ENCODE data around the gene TTLL11.
"Not testable (repeated sequence)": the region's sequence is repeated elsewhere in the genome, so short reads cannot be mapped to it uniquely, and the experiment has no call there.

Gene TTLL11

DNA sequence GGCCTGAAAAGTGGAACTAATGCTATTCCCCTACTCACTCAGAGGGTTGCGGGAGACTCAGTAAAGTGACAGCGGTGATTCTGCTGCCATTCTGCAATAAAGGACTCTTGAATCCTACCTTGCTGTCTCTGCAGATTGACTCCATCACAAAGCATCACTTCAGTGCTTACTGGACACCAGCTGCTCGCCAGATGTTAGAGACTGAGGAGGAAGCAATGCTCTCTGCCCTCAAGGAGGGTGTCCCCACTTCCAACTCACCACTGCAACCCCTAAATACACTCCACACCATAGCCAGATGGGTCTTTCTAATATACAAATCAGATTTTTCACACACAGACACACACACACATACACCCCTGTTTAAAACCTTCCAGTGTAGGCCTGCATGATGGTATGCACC lies 21.4 kb downstream of the TTLL11 start:
- no peaks in the 10 kb centered on the region for H3K36me3 ChIP-seq (ENCODE audit: insufficient read depth, low read length)
- no peaks in the 10 kb centered on the region for H3K27me3 ChIP-seq (ENCODE audit: insufficient read depth, low read length)
- no peak overlapping the region for H3K4me3 ChIP-seq (ENCODE audit: low read length)
- 97% methylated on average over 3 of the region's 3 CpGs for WGBS
- H3K9ac ChIP-seq (ENCODE audit: low read depth, low read length): no peak overlapping the region
- no peak overlapping the region for H3K27ac ChIP-seq (ENCODE audit: low read depth, low read length)
- H3K9me3 ChIP-seq (ENCODE audit: insufficient read depth, low read depth, low read length): no peaks in the 10 kb centered on the region
- H3K4me1 ChIP-seq (ENCODE audit: insufficient read depth, low read length): no peaks in the 10 kb centered on the region; the same call in 1 of the 2 replicates

- Histone ChIP-seq H3K27ac (ENCODE audit: low read depth, low read length) (no peak overlapping the region), H3K9ac (ENCODE audit: low read depth, low read length) (no peak overlapping the region), H3K27me3 (ENCODE audit: insufficient read depth, low read length) (no peaks in the 10 kb centered on the region), H3K9me3 (ENCODE audit: insufficient read depth, low read depth, low read length) (no peaks in the 10 kb centered on the region), H3K36me3 (ENCODE audit: insufficient read depth, low read length) (no peaks in the 10 kb centered on the region), H3K4me3 (ENCODE audit: low read length) (no peak overlapping the region), H3K4me1 (ENCODE audit: insufficient read depth, low read length) (no peaks in the 10 kb centered on the region; the same call in 1 of the 2 replicates)
- WGBS: 87% methylated on average over 15 of the region's 15 CpGs
Measured at GRCh38 chr9:122070728-122071515, 22.2 kb downstream of the TTLL11 start.

- not testable (repeated sequence) for H3K9ac ChIP-seq (ENCODE audit: low read depth, low read length); H3K27ac ChIP-seq (ENCODE audit: low read depth, low read length); H3K9me3 ChIP-seq (ENCODE audit: insufficient read depth, low read depth, low read length); H3K4me1 ChIP-seq (ENCODE audit: insufficient read depth, low read length); H3K36me3 ChIP-seq (ENCODE audit: insufficient read depth, low read length); H3K27me3 ChIP-seq (ENCODE audit: insufficient read depth, low read length); H3K4me3 ChIP-seq (ENCODE audit: low read length)
- WGBS: 85% methylated on average over 1 of the region's 1 CpG
Measured at GRCh38 chr9:122066680-122067079, 26.4 kb downstream of the TTLL11 start.

DNA sequence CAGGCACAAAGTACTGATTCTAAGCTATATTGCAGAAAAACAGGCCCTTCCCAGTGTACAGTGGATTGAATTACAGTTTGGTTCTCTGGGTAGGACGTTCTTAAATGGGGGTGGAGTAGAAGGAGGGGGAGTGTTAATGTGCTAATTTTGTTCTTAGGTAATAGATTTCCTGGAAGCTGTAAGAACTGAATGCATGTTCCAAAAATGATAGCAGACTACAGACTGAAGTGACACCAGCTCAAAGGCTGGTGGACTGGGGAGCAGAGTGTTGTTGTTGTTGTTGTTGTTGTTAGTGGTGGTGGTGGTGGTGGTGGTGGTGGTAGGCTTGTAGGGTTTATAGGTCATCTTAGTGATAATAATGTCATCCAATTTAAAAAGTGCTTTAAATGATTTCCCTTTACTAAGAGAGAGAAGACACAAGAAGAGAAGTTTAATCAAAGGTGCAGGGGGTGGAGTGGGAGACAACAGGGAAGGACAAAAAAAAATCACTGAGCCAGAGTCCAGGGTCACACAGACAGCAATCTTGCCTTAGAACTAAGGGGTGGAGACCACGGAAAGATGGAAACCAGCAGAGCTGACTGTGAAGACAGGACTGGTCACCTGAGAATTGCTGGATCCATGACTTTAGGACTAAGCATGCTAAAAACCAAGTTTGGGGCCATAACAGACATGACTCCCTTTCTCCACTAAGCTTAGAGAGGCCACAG lies 27.0 kb downstream of the TTLL11 start:
- 66% methylated on average over 2 of the region's 2 CpGs for WGBS
- Histone ChIP-seq H3K4me1 (ENCODE audit: insufficient read depth, low read length) (no peaks in the 10 kb centered on the region; the same call in 1 of the 2 replicates), H3K9ac (ENCODE audit: low read depth, low read length) (no peak overlapping the region)

DNA sequence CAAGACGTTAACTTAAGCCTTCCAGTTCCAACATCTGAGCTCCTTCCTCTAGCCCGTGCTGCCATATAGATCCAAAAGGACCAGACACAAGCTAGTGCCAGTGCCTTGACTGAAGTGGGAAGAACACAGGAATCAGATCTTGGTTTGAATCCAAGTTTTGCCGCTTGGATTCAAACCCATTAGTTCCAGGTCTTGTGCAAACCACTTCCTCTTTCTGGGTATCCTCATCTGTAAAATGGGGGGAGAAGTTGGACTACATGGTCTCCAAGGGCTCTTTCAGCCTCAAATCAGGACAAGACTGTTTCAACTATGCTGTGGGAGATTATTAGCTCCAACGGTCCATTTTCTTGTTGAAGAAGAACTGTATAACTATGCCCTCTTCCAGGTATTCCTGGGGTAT lies 32.6 kb downstream of the TTLL11 start:
- H3K27ac ChIP-seq (ENCODE audit: low read depth, low read length): no peak overlapping the region
- H3K4me3 ChIP-seq (ENCODE audit: low read length): no peak overlapping the region
- H3K9ac ChIP-seq (ENCODE audit: low read depth, low read length): no peak overlapping the region
- H3K4me1 ChIP-seq (ENCODE audit: insufficient read depth, low read length): no peaks in the 10 kb centered on the region
- H3K36me3 ChIP-seq (ENCODE audit: insufficient read depth, low read length): no peaks in the 10 kb centered on the region
- no peaks in the 10 kb centered on the region for H3K9me3 ChIP-seq (ENCODE audit: insufficient read depth, low read depth, low read length)
- 85% methylated on average over 4 of the region's 4 CpGs for WGBS
- peaks cover 6% of the 10 kb centered on the region; the same call in 1 of the 2 replicates for H3K27me3 ChIP-seq (ENCODE audit: insufficient read depth, low read length)

More for the DNA sequence above, 27.0 kb downstream of the TTLL11 start:
- no peak overlapping the region for H3K4me3 ChIP-seq (ENCODE audit: low read length)
- H3K9me3 ChIP-seq (ENCODE audit: insufficient read depth, low read depth, low read length): no peaks in the 10 kb centered on the region
- H3K27ac ChIP-seq (ENCODE audit: low read depth, low read length): no peak overlapping the region
- no peaks in the 10 kb centered on the region for H3K36me3 ChIP-seq (ENCODE audit: insufficient read depth, low read length)
- no peaks in the 10 kb centered on the region for H3K27me3 ChIP-seq (ENCODE audit: insufficient read depth, low read length)

DNA sequence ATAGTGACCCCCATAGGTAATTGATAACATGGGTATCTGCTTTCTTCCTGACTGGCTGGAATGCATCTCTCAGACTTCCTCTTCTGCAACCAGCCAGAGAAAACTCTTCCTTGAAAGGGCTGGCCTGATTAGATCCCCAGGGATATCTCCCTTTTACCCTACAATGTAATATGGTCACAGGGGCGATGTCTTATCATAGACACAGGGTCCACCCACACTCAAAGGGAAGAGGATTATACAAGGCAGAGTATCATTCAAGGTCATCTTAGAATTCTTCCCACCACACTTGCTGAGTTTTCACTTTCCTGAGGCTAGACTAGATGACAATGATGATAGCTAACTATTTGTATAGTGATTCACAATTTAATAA lies 33.2 kb downstream of the TTLL11 start:
- no peaks in the 10 kb centered on the region for H3K9me3 ChIP-seq (ENCODE audit: insufficient read depth, low read depth, low read length)
- peaks cover 6% of the 10 kb centered on the region; the same call in 1 of the 2 replicates for H3K27me3 ChIP-seq (ENCODE audit: insufficient read depth, low read length)
- no peak overlapping the region for H3K4me3 ChIP-seq (ENCODE audit: low read length)
- no peak overlapping the region for H3K9ac ChIP-seq (ENCODE audit: low read depth, low read length)
- H3K36me3 ChIP-seq (ENCODE audit: insufficient read depth, low read length): no peaks in the 10 kb centered on the region
- no peak overlapping the region for H3K27ac ChIP-seq (ENCODE audit: low read depth, low read length)
- no peaks in the 10 kb centered on the region for H3K4me1 ChIP-seq (ENCODE audit: insufficient read depth, low read length)
- whole genome bisulfite sequencing: 90% methylated on average over 1 of the region's 1 CpG

DNA sequence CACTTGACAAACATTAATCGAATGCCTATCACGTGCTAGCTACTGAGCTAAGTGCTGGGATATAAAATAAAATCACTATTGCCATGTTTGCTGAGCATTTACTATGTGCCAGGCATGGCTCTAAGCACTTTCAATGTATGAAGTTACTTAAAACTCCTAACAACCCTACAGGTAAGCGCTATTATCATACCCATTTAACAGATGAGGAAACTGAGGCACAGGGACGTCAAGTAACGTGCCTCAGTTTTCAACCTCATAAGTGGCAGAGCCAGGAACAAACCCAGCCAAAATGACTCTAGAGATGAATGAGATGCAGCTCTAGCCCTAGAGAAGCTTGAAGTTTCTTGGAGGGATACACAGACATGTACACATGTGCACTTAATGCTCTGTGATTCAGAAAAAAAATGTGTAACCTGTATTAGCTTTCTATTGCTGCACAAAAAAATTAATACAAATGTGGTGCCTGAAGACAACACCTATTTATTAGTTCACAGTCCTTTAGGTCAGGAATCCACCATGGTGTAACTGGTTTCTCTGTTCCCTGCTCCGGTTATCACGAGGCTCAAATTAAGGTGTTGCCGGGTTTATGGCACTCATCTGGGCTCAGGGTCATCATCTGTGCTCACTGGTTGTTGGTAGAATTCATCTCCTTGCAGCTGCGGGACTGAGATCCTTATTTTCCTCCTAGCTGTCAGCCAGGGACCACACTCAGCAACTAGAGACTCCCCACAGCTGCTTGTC lies 33.7 kb downstream of the TTLL11 start:
- H3K9ac ChIP-seq (ENCODE audit: low read depth, low read length): no peak overlapping the region
- no peak overlapping the region for H3K4me3 ChIP-seq (ENCODE audit: low read length)
- H3K27ac ChIP-seq (ENCODE audit: low read depth, low read length): no peak overlapping the region

DNA sequence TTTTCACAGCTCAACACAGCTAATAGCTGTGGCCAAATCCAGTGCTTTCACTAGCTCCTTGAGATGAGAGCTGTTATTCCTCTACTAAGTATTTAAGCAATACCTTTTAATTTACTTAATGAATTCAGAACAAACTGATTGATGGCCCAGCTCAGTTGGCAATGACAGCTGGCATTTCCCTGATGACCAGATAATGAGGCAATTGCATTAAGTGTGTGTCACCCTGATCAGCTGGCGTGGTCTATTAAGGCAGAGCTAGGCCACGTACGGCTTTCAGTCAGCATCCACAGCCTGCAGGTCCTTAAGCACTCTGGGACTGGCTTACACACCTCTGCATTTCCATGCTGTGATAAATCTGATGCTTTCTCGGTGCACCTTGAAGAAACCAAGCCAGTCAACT lies 34.4 kb downstream of the TTLL11 start:
- no peak overlapping the region for H3K9ac ChIP-seq (ENCODE audit: low read depth, low read length)
- H3K4me3 ChIP-seq (ENCODE audit: low read length): no peak overlapping the region
- no peak overlapping the region for H3K27ac ChIP-seq (ENCODE audit: low read depth, low read length)
- peaks cover 6% of the 10 kb centered on the region; the same call in 1 of the 2 replicates for H3K27me3 ChIP-seq (ENCODE audit: insufficient read depth, low read length)
- no peaks in the 10 kb centered on the region for H3K36me3 ChIP-seq (ENCODE audit: insufficient read depth, low read length)
- no peaks in the 10 kb centered on the region for H3K4me1 ChIP-seq (ENCODE audit: insufficient read depth, low read length)
- WGBS: 90% methylated on average over 4 of the region's 4 CpGs
- no peaks in the 10 kb centered on the region for H3K9me3 ChIP-seq (ENCODE audit: insufficient read depth, low read depth, low read length)

More for the DNA sequence above, 33.7 kb downstream of the TTLL11 start:
- Histone ChIP-seq H3K9me3 (ENCODE audit: insufficient read depth, low read depth, low read length) (no peaks in the 10 kb centered on the region), H3K4me1 (ENCODE audit: insufficient read depth, low read length) (no peaks in the 10 kb centered on the region), H3K36me3 (ENCODE audit: insufficient read depth, low read length) (no peaks in the 10 kb centered on the region), H3K27me3 (ENCODE audit: insufficient read depth, low read length) (peaks cover 6% of the 10 kb centered on the region; the same call in 1 of the 2 replicates)
- 90% methylated on average over 9 of the region's 9 CpGs for WGBS

DNA sequence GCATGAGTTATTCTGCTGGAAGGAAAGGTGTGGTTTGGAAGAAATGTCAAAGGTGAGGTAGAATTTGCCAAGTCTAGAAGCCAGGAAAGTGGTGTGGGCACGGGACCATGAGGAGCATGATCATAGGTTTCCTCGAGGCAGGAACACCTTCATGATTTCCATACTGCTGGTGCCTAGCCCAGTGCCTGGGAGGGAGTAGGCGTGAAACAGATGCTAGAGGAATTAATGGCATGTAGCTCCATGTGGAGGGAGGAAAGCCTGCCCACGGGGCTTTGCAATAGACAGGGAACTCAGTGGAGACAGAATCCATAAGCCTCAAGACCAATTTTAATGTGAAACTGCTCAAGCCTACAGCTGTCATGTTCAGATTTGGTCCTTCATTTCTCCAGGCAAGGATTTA lies 35.1 kb downstream of the TTLL11 start:
- Histone ChIP-seq H3K36me3 (ENCODE audit: insufficient read depth, low read length) (no peaks in the 10 kb centered on the region), H3K27me3 (ENCODE audit: insufficient read depth, low read length) (peaks cover 6% of the 10 kb centered on the region; the same call in 1 of the 2 replicates), H3K4me1 (ENCODE audit: insufficient read depth, low read length) (no peaks in the 10 kb centered on the region), H3K9me3 (ENCODE audit: insufficient read depth, low read depth, low read length) (no peaks in the 10 kb centered on the region), H3K9ac (ENCODE audit: low read depth, low read length) (no peak overlapping the region), H3K27ac (ENCODE audit: low read depth, low read length) (no peak overlapping the region), H3K4me3 (ENCODE audit: low read length) (no peak overlapping the region)
- 81% methylated on average over 4 of the region's 4 CpGs for WGBS

DNA sequence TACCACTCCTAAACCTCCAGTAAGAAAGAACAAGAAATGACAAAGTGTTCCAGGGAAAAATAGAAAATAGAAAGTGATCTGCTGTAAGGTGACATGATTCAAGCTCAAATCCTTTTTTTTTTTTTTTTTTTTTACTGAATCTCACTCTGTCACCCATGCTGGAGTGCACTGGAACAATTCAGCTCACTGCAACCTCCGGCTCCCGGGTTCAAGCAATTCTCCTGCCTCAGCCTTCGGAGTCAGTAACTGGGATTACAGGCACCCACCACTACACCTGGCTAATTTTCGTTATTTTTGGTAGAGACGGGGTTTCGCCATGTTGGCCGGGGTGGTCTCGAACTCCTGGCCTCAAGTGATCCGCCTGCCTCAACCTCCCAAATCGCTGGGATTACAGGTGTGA lies 35.9 kb downstream of the TTLL11 start:
- no peak overlapping the region for H3K9ac ChIP-seq (ENCODE audit: low read depth, low read length)
- peaks cover 6% of the 10 kb centered on the region; the same call in 1 of the 2 replicates for H3K27me3 ChIP-seq (ENCODE audit: insufficient read depth, low read length)
- no peaks in the 10 kb centered on the region for H3K4me1 ChIP-seq (ENCODE audit: insufficient read depth, low read length)
- H3K27ac ChIP-seq (ENCODE audit: low read depth, low read length): no peak overlapping the region
- 93% methylated on average over 10 of the region's 10 CpGs for WGBS
- H3K4me3 ChIP-seq (ENCODE audit: low read length): no peak overlapping the region
- H3K36me3 ChIP-seq (ENCODE audit: insufficient read depth, low read length): no peaks in the 10 kb centered on the region
- H3K9me3 ChIP-seq (ENCODE audit: insufficient read depth, low read depth, low read length): no peaks in the 10 kb centered on the region

GRCh38 chr9:122056484-122056883 lies 36.6 kb downstream of the TTLL11 start:
- H3K4me1 ChIP-seq (ENCODE audit: insufficient read depth, low read length): no peaks in the 10 kb centered on the region
- peaks cover 6% of the 10 kb centered on the region; the same call in 1 of the 2 replicates for H3K27me3 ChIP-seq (ENCODE audit: insufficient read depth, low read length)
- no peak overlapping the region for H3K9ac ChIP-seq (ENCODE audit: low read depth, low read length)
- H3K27ac ChIP-seq (ENCODE audit: low read depth, low read length): no peak overlapping the region
- no peak overlapping the region for H3K4me3 ChIP-seq (ENCODE audit: low read length)
- H3K9me3 ChIP-seq (ENCODE audit: insufficient read depth, low read depth, low read length): no peaks in the 10 kb centered on the region
- no peaks in the 10 kb centered on the region for H3K36me3 ChIP-seq (ENCODE audit: insufficient read depth, low read length)
- WGBS: 64% methylated on average over 3 of the region's 3 CpGs
